Subcutaneous abdominal adipose tissue (tissue), 5 donors: ENCODE measurements around the gene EXOG.
A peak's percentile ranks its signal among the peaks of the same experiment; 100 is the strongest.

Experiments
- H3K27ac ChIP-seq: one replicate; pipeline ENCODE4 v1.7.0; 2013; ENCODE audit warnings: low read depth, mild to moderate bottlenecking, inconsistent platforms, low read length, moderate library complexity
- H3K27me3 ChIP-seq, 5 donors: one replicate each; pipeline ENCODE4 v1.7.0; 2013; ENCODE audit warnings: low read length in 5 of 5, inconsistent platforms in 1 of 5; ENCODE audit not compliant: control insufficient read depth in 5 of 5, insufficient read depth in 4 of 5
- H3K36me3 ChIP-seq, 5 donors: one replicate each; pipeline ENCODE4 v1.7.0; 2013; ENCODE audit warnings: low read length in 5 of 5; ENCODE audit not compliant: control insufficient read depth in 5 of 5, insufficient read depth in 5 of 5
- H3K4me1 ChIP-seq, 5 donors: one replicate each; pipeline ENCODE4 v1.7.0; 2013; ENCODE audit warnings: low read length in 5 of 5, mild to moderate bottlenecking in 3 of 5, moderate library complexity in 1 of 5; ENCODE audit not compliant: control insufficient read depth in 5 of 5, insufficient read depth in 5 of 5
- H3K4me3 ChIP-seq, 5 donors: one replicate each; pipeline ENCODE4 v1.7.0; 2013; ENCODE audit warnings: low read length in 5 of 5, low read depth in 1 of 5
- H3K9ac ChIP-seq, 5 donors: one replicate each; pipeline ENCODE4 v1.7.0; 2013; ENCODE audit warnings: low read length in 5 of 5, mild to moderate bottlenecking in 4 of 5, moderate library complexity in 3 of 5
- H3K9me3 ChIP-seq, 5 donors: one replicate each; pipeline ENCODE4 v1.7.0; 2013; ENCODE audit warnings: low read length in 5 of 5; ENCODE audit not compliant: control insufficient read depth in 5 of 5
- donor health status: healthy.
- donor health status: healthy.
- donor health status: healthy.
- donor health status: healthy.
- donor health status: healthy.

Gene EXOG

DNA sequence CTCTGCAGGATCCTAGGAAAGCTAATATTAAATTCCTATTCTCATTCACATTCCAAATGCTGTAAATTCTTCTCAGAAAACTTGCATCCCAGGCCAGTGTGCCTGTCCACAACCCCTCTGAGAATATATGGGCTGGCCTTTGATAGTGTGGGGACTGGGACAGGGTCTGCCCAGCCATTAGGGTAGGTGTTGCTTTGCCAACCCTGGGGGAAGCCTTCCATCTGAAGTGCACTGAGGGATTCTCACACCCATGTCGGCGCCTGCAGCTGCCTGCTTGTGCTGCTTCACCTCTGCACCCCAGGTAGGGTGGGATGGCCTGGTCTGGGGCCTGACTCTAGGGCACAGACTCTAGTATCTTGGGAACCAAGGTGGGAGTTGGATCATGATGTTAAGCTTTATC is 15.2 kb upstream of the EXOG start:
- no peak overlapping the region for H3K27ac ChIP-seq
- no peaks in the 10 kb centered on the region for H3K9me3 ChIP-seq
- no peaks in the 10 kb centered on the region for H3K27me3 ChIP-seq
- peaks cover 0 to 7% (median 3%) of the 10 kb centered on the region in 5 donors for H3K4me1 ChIP-seq
- H3K4me3 ChIP-seq: no peak overlapping the region
- H3K36me3 ChIP-seq: peaks cover 6 to 67% (median 55%) of the 10 kb centered on the region in 5 donors
- H3K9ac ChIP-seq: no peak overlapping the region

GRCh38 chr3:38482951-38483350 is 13.2 kb upstream of the EXOG start:
- Histone ChIP-seq H3K36me3 (peaks cover 6 to 61% (median 55%) of the 10 kb centered on the region in 5 donors), H3K4me1 (peaks cover 0 to 16% (median 3%) of the 10 kb centered on the region in 5 donors), H3K9ac (no peak overlapping the region), H3K27ac (no peak overlapping the region), H3K9me3 (no peaks in the 10 kb centered on the region), H3K4me3 (no peak overlapping the region), H3K27me3 (no peaks in the 10 kb centered on the region)

- peak overlapping the region; percentile 18 for H3K27ac ChIP-seq
- H3K4me1 ChIP-seq: peaks cover 0 to 16% (median 0%) of the 10 kb centered on the region in 5 donors
- H3K27me3 ChIP-seq: no peaks in the 10 kb centered on the region
- H3K4me3 ChIP-seq: no peak overlapping the region
- no peak overlapping the region for H3K9ac ChIP-seq
- H3K9me3 ChIP-seq: no peaks in the 10 kb centered on the region
- peaks cover 3 to 22% (median 20%) of the 10 kb centered on the region in 5 donors for H3K36me3 ChIP-seq
These were observed 8.8 kb upstream of the EXOG start for GRCh38 chr3:38487323-38487722.

DNA sequence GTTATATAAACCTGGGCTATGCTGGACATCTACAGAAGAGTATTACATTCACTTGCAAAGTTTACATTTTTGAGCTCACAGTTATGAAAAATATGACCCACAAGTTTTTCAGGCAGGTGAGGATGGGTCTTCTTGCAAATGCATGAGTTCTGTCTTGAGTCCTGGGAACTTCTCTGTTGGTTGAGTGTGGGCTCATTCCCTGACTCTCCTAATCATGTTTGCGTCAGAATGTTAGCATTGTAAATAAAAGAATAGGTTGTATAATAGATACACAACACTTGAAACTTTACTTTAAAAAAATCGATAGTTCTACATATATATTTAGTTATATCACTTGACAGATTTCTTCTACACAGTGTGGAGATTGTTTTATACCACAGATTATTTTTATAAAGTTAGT is 7.2 kb upstream of the EXOG start:
- peaks cover 0 to 8% (median 7%) of the 10 kb centered on the region in 5 donors for H3K36me3 ChIP-seq
- no peak overlapping the region for H3K4me3 ChIP-seq
- H3K9me3 ChIP-seq: no peaks in the 10 kb centered on the region
- no peaks in the 10 kb centered on the region for H3K27me3 ChIP-seq
- H3K27ac ChIP-seq: no peak overlapping the region
- no peak overlapping the region for H3K9ac ChIP-seq
- H3K4me1 ChIP-seq: peaks cover 0 to 18% (median 2%) of the 10 kb centered on the region in 5 donors

- H3K36me3 ChIP-seq: peaks cover 0 to 5% (median 3%) of the 10 kb centered on the region in 5 donors
- H3K27ac ChIP-seq: no peak overlapping the region
- H3K9me3 ChIP-seq: no peaks in the 10 kb centered on the region
- H3K27me3 ChIP-seq: no peaks in the 10 kb centered on the region
- peaks cover 0 to 14% (median 2%) of the 10 kb centered on the region in 5 donors for H3K4me1 ChIP-seq
- H3K4me3 ChIP-seq: no peak overlapping the region
- H3K9ac ChIP-seq: no peak overlapping the region
These were observed 6.4 kb upstream of the EXOG start for GRCh38 chr3:38489766-38490165.

- Histone ChIP-seq H3K36me3 (peaks cover 0 to 5% (median 0%) of the 10 kb centered on the region in 5 donors), H3K4me1 (peaks cover 0 to 14% (median 2%) of the 10 kb centered on the region in 5 donors), H3K4me3 (no peak overlapping the region), H3K27me3 (no peaks in the 10 kb centered on the region), H3K9me3 (no peaks in the 10 kb centered on the region), H3K9ac (no peak overlapping the region), H3K27ac (no peak overlapping the region)
These were observed 5.7 kb upstream of the EXOG start for GRCh38 chr3:38490281-38491030.

GRCh38 chr3:38491215-38491614 is 4.9 kb upstream of the EXOG start:
- no peak overlapping the region for H3K9ac ChIP-seq
- H3K9me3 ChIP-seq: no peaks in the 10 kb centered on the region

GRCh38 chr3:38493031-38493430 is 3.1 kb upstream of the EXOG start:
- Histone ChIP-seq H3K36me3 (peaks cover 0 to 3% (median 0%) of the 10 kb centered on the region in 5 donors), H3K4me1 (peaks cover 2 to 15% (median 11%) of the 10 kb centered on the region in 5 donors), H3K27me3 (no peaks in the 10 kb centered on the region), H3K27ac (no peak overlapping the region), H3K9me3 (no peaks in the 10 kb centered on the region), H3K9ac (no peak overlapping the region), H3K4me3 (no peak overlapping the region)

More at GRCh38 chr3:38491215-38491614, 4.9 kb upstream of the EXOG start:
- no peaks in the 10 kb centered on the region for H3K27me3 ChIP-seq
- H3K4me3 ChIP-seq: no peak overlapping the region
- H3K27ac ChIP-seq: no peak overlapping the region
- H3K36me3 ChIP-seq: peaks cover 0 to 3% (median 0%) of the 10 kb centered on the region in 5 donors
- H3K4me1 ChIP-seq: peaks cover 0 to 14% (median 2%) of the 10 kb centered on the region in 5 donors

DNA sequence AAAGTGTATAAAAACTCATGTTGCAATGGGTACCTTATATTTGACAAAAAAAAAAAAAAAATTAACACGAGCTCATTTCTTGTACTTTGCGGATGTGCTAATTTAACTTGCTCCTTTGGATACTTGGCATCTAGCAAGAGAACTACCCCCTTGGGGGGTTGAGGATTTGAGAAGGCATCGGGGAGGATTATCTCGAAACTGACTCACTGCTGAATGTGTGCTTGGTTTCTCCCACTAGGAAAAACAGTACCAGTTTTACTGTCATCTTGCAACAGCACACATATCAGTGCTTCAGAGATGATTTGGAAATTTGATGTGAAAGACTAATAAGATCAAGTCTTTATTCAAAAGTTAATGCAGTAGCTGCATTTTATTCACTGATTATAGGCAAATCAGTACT is 891 bp downstream of the EXOG start:
- peak overlapping the region in 2 of 5 donors; percentile 48 to 81 for H3K9ac ChIP-seq
- peaks cover 2 to 15% (median 11%) of the 10 kb centered on the region in 5 donors for H3K4me1 ChIP-seq
- H3K4me3 ChIP-seq: peak overlapping the region; percentile 73 to 96 (median 91)
- H3K9me3 ChIP-seq: no peaks in the 10 kb centered on the region
- no peaks in the 10 kb centered on the region for H3K27me3 ChIP-seq
- no peak overlapping the region for H3K27ac ChIP-seq
- H3K36me3 ChIP-seq: peaks cover 7 to 14% (median 13%) of the 10 kb centered on the region in 5 donors

DNA sequence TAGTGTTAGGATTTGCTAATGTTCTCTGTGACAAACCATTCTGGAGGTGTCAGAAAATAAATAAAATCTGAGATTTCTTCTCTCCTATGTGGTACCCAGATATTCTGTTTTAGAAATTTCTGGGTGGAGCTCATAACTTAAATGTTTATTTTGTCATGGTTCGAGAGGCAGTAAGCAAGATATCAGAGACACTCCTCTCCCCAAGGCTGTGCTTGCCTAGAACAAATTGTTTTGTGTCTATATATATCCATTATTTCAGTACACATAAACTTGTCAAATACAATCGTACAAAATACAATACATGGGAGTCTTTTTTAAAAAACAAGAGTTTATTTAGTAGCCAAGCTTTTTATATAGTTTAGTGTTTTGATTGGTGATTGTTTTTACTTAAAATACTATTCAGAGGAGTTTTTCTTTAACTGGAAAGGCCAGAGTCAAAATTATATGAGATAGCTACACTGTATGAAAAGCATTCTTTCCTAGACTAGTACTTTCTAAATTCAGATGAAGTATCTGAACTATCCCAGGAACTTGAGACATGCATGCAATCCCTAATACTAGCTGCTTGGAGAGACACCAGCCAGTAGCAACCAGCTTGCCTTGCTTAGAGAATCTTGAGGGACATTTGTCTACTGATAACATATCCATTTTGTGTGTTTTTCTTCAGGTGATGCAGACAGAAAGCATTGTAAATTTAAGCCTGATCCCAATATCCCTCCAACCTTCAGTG is 4.7 kb downstream of the EXOG start:
- Histone ChIP-seq H3K9ac (no peak overlapping the region), H3K9me3 (no peaks in the 10 kb centered on the region), H3K4me3 (no peak overlapping the region), H3K36me3 (peaks cover 9 to 29% (median 25%) of the 10 kb centered on the region in 5 donors), H3K27me3 (no peaks in the 10 kb centered on the region), H3K4me1 (peaks cover 0 to 12% (median 11%) of the 10 kb centered on the region in 5 donors), H3K27ac (no peak overlapping the region)
